Esophagus muscularis mucosa (tissue), 4 donors: ENCODE measurements around the gene PHF20. TPM values are rescaled to one million over a fixed set of nuclear protein-coding genes. Genes with fewer than 3 reads are reported as not detected.
"Not testable (repeated sequence)": the region's sequence is repeated elsewhere in the genome, so short reads cannot be mapped to it uniquely, and the experiment has no call there.

Source experiments
- DNase-seq: peaks from one replicate; pipeline ENCODE4 v3.0.0-alpha.2; 2017; ENCODE audit errors: extremely low spot score
- H3K27ac ChIP-seq, 4 donors: fragments of 200-600 bp; sonication (generic); replicated peaks in 1 of 4; 1 replicate in 3 of 4; 2 replicates in 1 of 4; pipeline ENCODE4 v1.5.1; 2016 to 2019; ENCODE audit warnings: mild to moderate bottlenecking in 1 of 4
- H3K27me3 ChIP-seq, 4 donors: fragments of 200-600 bp; sonication (generic); one replicate each; pipeline versions ENCODE4 v1.5.1 to v1.6.0; 2016 to 2019
- H3K36me3 ChIP-seq, 4 donors: fragments of 200-600 bp; sonication (generic); one replicate each; pipeline ENCODE4 v1.5.1; 2016 to 2019
- H3K4me1 ChIP-seq, 4 donors: fragments of 200-600 bp; sonication (generic); one replicate each; pipeline ENCODE4 v1.5.1; 2016 to 2019
- H3K4me3 ChIP-seq, 4 donors: fragments of 200-600 bp; sonication (generic); 1 replicate in 2 of 4; 2 replicates in 2 of 4; pipeline ENCODE4 v1.5.1; 2016 to 2019; ENCODE audit warnings: mild to moderate bottlenecking in 4 of 4, moderate library complexity in 1 of 4
- H3K9me3 ChIP-seq, 4 donors: fragments of 200-600 bp; sonication (generic); 1 replicate in 3 of 4; 2 replicates in 1 of 4; pipeline ENCODE4 v1.5.1; 2016 to 2019
- EP300 ChIP-seq: sonication (generic); formaldehyde crosslinking; IDR thresholded peaks from one replicate; pipeline ENCODE4 v1.6.1; 2017; ENCODE audit warnings: antibody characterized with exemption
- POLR2A ChIP-seq: fragments of 450-650 bp; IDR thresholded peaks from one replicate; pipeline ENCODE4 v1.6.1; 2017; ENCODE audit warnings: antibody characterized with exemption, moderate library complexity, mild to moderate bottlenecking, low read depth
- POLR2AphosphoS5 ChIP-seq, 2 donors: sonication (generic); formaldehyde crosslinking; IDR thresholded peaks; one replicate each; pipeline ENCODE4 v1.6.1; 2017; ENCODE audit warnings: antibody characterized with exemption in 2 of 2
- WGBS: methylation state at CpG from one replicate; pipeline ENCODE4 v1.1.5; 2018; 5-methylcytosine and 5-hydroxymethylcytosine counted together
- intact Hi-C: fragments of 100-400 bp; cut with DNase I; formaldehyde crosslinking; loops from one replicate; pipeline ENCODE4 v1.15.1; 2023
- total RNA-seq, 4 donors: library from RNA; depleted of rRNA; stranded (reverse); fragments of >200 nt; gene quantifications; one replicate each; pipeline versions ENCODE4 v1.1.0 to v1.2.1, GENCODE V29; 2016
- TF ChIP-seq, protein P1 (sequence below), 3 experiments: fragments of 200-600 bp in 2 of 3; fragments of 450-650 bp in 1 of 3; sonication (generic) in 2 of 3; IDR thresholded peaks; one replicate each; pipeline ENCODE4 v1.5.1; 2017 to 2019; ENCODE audit warnings: antibody characterized with exemption in 3 of 3, mild to moderate bottlenecking in 2 of 3, moderate library complexity in 1 of 3

Gene PHF20
- total RNA-seq: 10 to 100 TPM; 45.9 to 62.2 (median 48.0) TPM

DNA sequence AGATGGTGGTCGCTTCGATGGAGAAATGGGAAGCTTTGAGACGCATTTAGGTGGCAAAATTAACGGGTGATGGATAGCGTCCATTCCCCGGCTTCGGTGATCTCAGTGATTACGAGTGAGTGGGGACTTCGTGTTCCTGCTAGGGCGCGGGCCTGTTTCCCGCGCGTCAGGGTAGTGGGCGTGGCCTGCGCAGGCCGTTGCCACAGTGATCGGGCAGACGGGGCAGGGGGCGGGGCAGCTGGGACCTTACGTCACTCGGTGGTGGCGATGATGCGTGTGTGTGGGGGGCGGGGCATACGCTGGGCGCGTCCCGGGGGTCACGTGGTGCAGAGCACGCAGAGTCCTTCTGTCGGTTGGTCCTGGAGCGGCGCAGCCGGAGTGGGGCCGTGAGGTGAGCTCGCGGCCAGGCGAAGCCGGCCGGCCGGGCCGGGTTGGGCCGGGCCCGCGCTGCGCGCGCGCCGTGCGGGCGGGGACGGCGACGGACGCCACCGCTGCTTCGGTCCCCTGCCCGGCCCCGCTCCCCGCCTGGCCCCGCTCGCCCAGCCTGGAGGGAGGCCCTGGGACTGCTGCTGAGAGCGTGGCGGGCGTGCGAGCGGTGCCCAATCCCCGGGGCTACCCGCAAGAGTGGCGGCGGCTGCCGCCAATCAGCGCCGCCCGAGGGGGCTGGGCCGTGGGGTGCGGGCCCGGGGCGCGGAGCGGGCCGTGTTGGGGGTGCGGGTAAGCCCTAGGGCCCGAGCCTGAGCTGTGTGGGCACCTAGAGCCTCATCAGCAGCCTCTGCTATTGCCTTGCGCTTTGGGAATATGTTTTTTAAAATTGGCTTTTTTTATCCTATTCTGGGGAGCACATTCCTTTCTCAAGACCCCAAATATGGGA lies at the start of gene PHF20:
Gene PHF20, plus strand, starts transcription at position 327 of the 874 bp plus-strand sequence. CDS start 29,508 bp downstream, outside the sequence.
- peak; percentile 100 for DNase-seq
- 4% methylated on average over 45 of the region's 87 CpGs for WGBS
- peaks cover 0 to 12% (median 6%) of the 10 kb centered on the region in 4 donors for H3K36me3 ChIP-seq
- H3K4me3 ChIP-seq: peak within 1 kb of the TSS; percentile 64 to 82 (median 69)
- no peaks in the 10 kb centered on the region for H3K9me3 ChIP-seq
- H3K4me1 ChIP-seq: peaks cover 63 to 86% (median 76%) of the 10 kb centered on the region in 4 donors
- peak within 1 kb of the TSS; percentile 84 to 95 (median 92) for H3K27ac ChIP-seq
- TF ChIP-seq POLR2A (peak; percentile 3), EP300 (peak; percentile 95), POLR2AphosphoS5 (IDR thresholded peaks at IDR 0.05) (peak; percentile 98 to 100)
- TF ChIP-seq, protein P1, sequence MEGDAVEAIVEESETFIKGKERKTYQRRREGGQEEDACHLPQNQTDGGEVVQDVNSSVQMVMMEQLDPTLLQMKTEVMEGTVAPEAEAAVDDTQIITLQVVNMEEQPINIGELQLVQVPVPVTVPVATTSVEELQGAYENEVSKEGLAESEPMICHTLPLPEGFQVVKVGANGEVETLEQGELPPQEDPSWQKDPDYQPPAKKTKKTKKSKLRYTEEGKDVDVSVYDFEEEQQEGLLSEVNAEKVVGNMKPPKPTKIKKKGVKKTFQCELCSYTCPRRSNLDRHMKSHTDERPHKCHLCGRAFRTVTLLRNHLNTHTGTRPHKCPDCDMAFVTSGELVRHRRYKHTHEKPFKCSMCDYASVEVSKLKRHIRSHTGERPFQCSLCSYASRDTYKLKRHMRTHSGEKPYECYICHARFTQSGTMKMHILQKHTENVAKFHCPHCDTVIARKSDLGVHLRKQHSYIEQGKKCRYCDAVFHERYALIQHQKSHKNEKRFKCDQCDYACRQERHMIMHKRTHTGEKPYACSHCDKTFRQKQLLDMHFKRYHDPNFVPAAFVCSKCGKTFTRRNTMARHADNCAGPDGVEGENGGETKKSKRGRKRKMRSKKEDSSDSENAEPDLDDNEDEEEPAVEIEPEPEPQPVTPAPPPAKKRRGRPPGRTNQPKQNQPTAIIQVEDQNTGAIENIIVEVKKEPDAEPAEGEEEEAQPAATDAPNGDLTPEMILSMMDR (IDR thresholded peaks at IDR 0.05): peak in 2 of 3 experiments; percentile 17 to 23
- intact Hi-C loops: loop anchor here (2.0 kb wide), 2 partner anchors 29 to 73 kb away; partner anchors contain the start of genes NFS1, RBM39 and ROMO1
- no peaks in the 10 kb centered on the region for H3K27me3 ChIP-seq

DNA sequence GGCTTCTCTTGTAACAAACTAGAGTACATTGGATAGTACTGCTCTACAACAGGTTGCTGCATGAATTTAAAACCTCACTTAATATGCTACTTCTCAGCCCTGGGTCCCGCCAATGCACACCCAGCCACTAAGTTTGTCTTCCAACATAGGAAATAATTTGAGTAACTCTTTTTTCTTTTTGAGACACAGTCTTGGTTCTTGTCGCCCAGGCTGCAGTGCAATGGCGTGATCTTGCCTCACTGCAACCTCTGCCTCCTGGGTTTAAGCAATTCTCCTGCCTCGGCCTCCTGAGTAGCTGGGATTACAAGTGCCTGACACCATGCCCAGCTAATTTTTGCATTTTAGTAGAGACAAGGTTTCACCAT lies 48.6 kb upstream of the PHF20 start:
- H3K4me1 ChIP-seq: peaks cover 23 to 57% (median 30%) of the 10 kb centered on the region in 4 donors
- 79% methylated on average over 4 of the region's 4 CpGs for WGBS
- peaks cover 98 to 100% (median 99%) of the 10 kb centered on the region in 4 donors for H3K36me3 ChIP-seq
- DNase-seq, H3K27ac ChIP-seq, H3K27me3 ChIP-seq, H3K4me3 ChIP-seq, intact Hi-C loops, H3K9me3 ChIP-seq: not testable (repeated sequence)

DNA sequence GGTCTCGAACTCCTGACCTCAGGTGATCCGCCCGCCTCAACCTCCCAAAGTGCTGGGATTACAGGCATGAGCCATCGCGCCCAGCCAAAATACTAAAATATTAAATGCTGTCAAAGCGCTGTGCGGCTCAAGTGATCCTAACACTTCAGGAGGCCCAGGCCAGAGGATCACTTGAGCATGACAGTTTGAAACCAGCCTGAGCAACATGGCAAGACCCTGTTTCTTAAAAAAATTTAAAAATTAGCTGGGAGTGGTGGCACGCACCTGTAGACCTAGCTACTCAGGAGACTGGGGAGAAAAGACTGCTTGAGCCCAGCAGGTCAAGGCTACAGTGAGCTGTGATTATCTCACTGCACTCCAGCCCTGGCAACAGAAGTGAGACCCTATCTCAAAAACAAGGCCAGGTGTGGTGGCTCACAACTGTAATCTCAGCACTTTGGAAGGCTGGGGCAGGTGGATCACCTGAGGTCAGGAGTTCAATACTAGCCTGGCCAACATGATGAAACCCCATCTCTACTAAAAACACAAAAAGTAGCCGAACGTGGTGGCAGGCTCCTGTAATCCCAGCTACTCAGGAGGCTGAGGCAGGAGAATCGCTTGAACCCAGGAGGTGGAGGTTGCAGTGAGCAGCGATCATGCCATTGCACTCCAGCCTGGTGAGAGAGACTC lies 48.0 kb upstream of the PHF20 start:
- intact Hi-C loops, H3K27ac ChIP-seq, DNase-seq, H3K9me3 ChIP-seq, H3K4me3 ChIP-seq, H3K27me3 ChIP-seq: not testable (repeated sequence)
- peaks cover 28 to 56% (median 32%) of the 10 kb centered on the region in 4 donors for H3K4me1 ChIP-seq
- WGBS: 88% methylated on average over 12 of the region's 12 CpGs
- peaks cover 98 to 100% (median 99%) of the 10 kb centered on the region in 4 donors for H3K36me3 ChIP-seq

DNA sequence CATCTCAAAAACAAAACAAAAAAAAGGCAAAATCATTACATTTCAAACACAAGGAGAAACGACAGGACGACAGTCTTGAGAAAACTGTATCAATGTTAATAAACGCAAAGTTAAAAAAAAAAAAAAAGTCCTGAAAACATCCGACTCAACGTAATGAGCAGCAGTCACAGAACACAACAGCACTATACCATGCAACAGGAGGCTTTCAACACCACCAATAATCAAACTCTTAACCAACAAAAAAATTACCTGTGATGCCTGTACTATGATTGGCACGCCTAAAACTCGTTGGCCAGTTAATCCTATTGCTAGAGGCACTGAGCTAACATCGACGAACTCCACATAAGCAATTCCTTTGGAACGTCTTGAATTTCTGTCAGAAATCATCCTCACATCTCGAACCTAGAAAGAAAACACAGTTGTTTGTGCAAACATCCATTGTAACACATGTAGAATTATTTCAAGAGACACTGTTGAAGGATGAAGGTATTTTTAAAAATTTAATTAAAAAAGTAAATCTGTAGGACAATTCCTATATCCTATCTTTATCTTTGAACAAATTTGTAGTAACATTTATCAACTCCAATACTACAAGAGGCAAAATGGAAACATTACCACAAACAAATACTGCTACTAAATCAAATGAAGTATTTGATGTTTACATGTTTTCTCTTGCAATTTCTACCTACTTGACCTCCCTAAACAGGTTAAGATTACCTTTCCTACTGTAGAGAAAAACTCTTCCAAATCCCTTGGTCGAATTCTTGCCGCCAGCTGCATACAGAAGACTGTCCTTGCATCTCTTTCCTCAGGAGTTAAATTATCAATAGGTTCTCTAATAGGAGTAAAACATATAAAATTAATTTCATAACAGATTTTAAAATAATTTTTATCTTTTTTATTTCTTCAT lies 47.2 kb upstream of the PHF20 start:
- intact Hi-C loops: no loop called here
- Histone ChIP-seq H3K27ac (no peak overlapping the region), H3K4me3 (no peak overlapping the region), H3K4me1 (peaks cover 30 to 56% (median 34%) of the 10 kb centered on the region in 4 donors), H3K36me3 (peaks cover 95 to 100% (median 98%) of the 10 kb centered on the region in 4 donors), H3K27me3 (no peaks in the 10 kb centered on the region), H3K9me3 (no peaks in the 10 kb centered on the region)
- TF ChIP-seq POLR2AphosphoS5 (IDR thresholded peaks at IDR 0.05) (no peak), EP300 (no peak)
- TF ChIP-seq, protein P1 (IDR thresholded peaks at IDR 0.05): no peak
- no peak for DNase-seq
- WGBS: 75% methylated on average over 13 of the region's 13 CpGs

DNA sequence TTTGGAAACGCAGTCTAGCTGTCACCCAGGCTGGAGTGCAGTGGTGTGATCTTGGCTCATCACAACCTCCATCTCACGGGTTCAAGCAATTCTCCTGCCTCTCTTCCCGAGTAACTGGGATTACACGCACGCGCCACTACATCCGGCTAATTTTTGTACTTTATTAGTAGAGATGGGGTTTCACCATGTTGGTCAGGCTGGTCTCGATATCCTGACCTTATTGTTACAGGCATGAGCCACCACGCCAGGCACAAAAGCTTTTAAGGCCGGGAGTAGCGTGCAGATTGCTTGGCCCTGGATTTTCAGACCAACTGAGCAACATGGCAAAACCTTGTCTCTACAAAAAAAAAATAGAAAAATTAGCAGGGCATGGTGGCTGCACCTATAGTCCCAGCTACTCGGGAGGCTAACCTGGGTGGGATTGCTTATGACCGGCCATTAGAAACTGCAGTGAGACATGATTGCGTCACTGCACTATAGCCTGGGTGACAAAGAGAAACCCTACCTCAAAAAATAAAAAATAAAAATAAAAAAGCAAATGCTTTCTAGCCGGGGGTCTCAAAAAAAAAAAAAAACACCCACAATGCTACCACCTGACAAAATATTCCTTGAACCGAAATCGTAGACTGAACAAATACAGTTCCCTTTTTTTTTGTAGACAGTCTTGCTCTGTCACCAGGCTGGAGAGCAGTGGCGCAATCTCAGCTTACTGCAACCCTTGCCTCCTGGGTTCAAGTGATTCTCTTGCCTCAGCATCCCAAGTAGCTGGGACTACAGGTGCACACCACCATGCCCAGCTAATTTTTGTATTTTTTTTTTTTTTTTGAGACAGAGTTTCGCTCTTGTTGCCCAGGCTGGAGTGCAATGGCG lies 44.7 kb upstream of the PHF20 start:
- Histone ChIP-seq H3K27me3 (no peaks in the 10 kb centered on the region), H3K36me3 (peaks cover 77 to 100% (median 95%) of the 10 kb centered on the region in 4 donors), H3K9me3 (no peaks in the 10 kb centered on the region), H3K27ac (no peak overlapping the region), H3K4me1 (peaks cover 35 to 58% (median 49%) of the 10 kb centered on the region in 4 donors), H3K4me3 (no peak overlapping the region)
- intact Hi-C loops: no loop called here
- no peak for DNase-seq
- no peak for TF ChIP-seq POLR2AphosphoS5 (IDR thresholded peaks at IDR 0.05)
- TF ChIP-seq, protein P1 (IDR thresholded peaks at IDR 0.05): no peak
- no peak for TF ChIP-seq EP300
- TF ChIP-seq POLR2A: no peak
- 90% methylated on average over 20 of the region's 20 CpGs for WGBS
